HG03442 (cell line): Measurements from ENCODE around the gene TACC2.
"Not testable (repeated sequence)": the region's sequence is repeated elsewhere in the genome, so short reads cannot be mapped to it uniquely, and the experiment has no call there.

ENCODE experiments used
- ATAC-seq: cut with Tn5 transposase; IDR thresholded peaks from one replicate; pipeline ENCODE4 v1.9.1; 2021; ENCODE audit warnings: mild to moderate bottlenecking, moderate library complexity; ENCODE audit not compliant: unreplicated experiment

Gene TACC2

GRCh38 chr10:122056431-122057094 lies 67.6 kb downstream of the TACC2 start:
- ATAC-seq = no peak

GRCh38 chr10:122057841-122058413 lies 69.0 kb downstream of the TACC2 start:
- no peak for ATAC-seq

- no peak for ATAC-seq
Observed at GRCh38 chr10:122060250-122060649, 71.3 kb downstream of the TACC2 start.

- no peak for ATAC-seq
Observed at GRCh38 chr10:122062831-122063674, 74.1 kb downstream of the TACC2 start.

GRCh38 chr10:122066337-122066939 lies 77.5 kb downstream of the TACC2 start:
- not testable (repeated sequence) for ATAC-seq

GRCh38 chr10:122068844-122069243 lies 79.9 kb downstream of the TACC2 start:
- ATAC-seq = no peak

GRCh38 chr10:122072491-122072890 lies 83.5 kb downstream of the TACC2 start:
- no peak for ATAC-seq

- ATAC-seq = no peak
Observed at GRCh38 chr10:122073508-122073907, 84.5 kb downstream of the TACC2 start.

GRCh38 chr10:122075171-122075570 lies 86.2 kb downstream of the TACC2 start:
- no peak for ATAC-seq

- not testable (repeated sequence) for ATAC-seq
Observed at GRCh38 chr10:122075876-122076275, 86.9 kb downstream of the TACC2 start.

- ATAC-seq = no peak
Observed at GRCh38 chr10:122077311-122077875, 88.4 kb downstream of the TACC2 start.

- ATAC-seq = no peak
Observed at GRCh38 chr10:122078326-122078725, 89.4 kb downstream of the TACC2 start.

GRCh38 chr10:122078965-122079795 lies 90.2 kb downstream of the TACC2 start:
- no peak for ATAC-seq

- no peak for ATAC-seq
Observed at GRCh38 chr10:122082616-122083477, 93.9 kb downstream of the TACC2 start.

- ATAC-seq = no peak
Observed at GRCh38 chr10:122083478-122084025, 94.6 kb downstream of the TACC2 start.

- ATAC-seq = no peak
Observed at GRCh38 chr10:122084286-122085041, 95.5 kb downstream of the TACC2 start.

- ATAC-seq = no peak
Observed at GRCh38 chr10:122085423-122085911, 96.5 kb downstream of the TACC2 start.
